Stimulated activated CD8-positive, alpha-beta memory T cell treated with anti-CD3 and anti-CD28 coated beads, Interleukin-15, amount 100 ng/mL, for 4 hours (primary cell): ENCODE results near the gene NFIB.

Source experiments
- DNase-seq, 2 donors: peaks; one replicate each; pipeline ENCODE4 v3.0.0-alpha.2; 2020; ENCODE audit warnings: low read depth in 2 of 2

NFIB gene

DNA sequence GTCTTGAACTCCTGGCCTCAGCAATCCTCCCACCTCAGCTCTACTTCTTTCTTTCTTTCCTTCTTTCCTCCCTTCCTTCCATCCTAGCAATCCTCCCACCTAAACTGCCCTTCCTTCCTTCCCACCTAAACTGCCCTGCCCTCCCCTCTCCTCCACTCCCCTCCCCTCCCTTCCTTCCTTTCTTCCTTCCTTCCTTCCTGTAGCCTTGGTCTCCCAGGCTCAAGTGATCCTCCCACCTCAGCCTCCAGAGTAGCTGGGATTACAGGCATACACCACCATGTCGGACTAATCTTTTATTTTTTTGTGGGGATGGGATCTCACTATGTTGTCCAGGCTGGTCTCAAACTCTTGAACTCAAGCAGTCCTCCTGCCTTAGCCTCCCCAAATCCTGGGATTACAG is 65.8 kb downstream of the NFIB start:
- no peak for DNase-seq

DNA sequence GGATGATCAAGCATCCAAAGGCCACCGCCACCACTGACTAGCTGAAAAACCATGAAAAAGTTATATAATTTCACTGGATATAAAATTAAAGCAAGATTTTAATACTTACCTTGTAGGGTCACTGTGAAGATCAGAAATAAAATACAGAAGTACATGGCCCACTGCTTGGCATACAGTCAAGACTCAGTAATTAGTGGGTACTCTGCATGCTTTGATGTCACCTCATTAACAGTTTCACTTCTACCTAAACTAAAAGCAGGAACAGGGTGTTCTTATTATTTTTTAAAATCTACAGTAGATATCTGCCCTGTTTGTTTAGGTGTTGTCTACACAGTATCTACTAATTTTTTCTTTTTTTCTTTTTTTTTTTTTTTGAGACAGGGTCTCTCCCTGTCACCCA is 66.4 kb downstream of the NFIB start:
- no peak for DNase-seq

DNA sequence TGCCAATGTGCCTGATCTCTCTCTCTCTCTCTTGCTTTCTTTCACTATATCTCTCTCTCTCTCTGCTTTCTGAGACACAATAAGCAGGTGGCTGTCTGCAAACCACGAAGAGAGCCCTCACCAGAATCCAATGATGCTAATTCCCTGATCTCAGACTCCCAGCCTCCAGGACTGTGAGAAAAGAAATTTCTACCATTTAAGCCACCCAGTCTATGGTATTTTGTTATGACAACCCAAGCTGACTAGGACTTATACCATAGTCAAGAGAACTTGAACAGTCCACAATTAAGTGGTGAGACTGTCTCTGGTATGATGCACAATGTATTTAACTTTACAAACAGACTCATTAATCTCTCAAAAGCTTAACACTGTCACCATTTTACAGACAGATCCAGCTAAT is 67.0 kb downstream of the NFIB start:
- DNase-seq, result no peak

DNA sequence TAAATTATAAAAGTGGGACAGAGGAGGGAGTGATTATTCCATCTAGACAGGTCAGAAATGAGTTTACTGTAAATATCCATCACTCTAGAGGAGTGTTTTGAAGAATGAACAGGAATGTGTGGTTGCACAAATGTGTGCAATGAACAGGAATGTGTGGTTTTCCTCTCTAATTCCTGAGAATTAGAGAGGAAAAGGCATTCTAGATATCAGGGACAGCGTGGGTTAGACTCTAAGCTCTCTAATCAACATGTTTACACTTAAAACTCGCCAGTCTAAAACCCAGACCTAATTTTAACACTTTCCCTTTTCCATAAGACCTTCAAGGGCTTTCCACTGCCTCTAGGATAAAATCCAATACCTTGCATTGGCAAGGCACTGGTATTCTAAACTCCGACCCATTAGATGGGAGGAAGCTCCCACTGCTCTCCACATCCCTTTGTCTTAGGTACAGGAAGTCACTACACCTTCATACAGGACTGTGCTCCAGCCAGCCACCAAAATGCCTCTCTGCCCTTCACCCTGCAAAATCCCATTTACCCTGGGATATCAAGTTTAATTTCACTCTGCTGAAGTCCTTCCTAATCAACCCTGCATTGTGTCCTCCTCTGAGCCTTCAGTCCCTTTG is 67.9 kb downstream of the NFIB start:
- DNase-seq, result no peak

DNA sequence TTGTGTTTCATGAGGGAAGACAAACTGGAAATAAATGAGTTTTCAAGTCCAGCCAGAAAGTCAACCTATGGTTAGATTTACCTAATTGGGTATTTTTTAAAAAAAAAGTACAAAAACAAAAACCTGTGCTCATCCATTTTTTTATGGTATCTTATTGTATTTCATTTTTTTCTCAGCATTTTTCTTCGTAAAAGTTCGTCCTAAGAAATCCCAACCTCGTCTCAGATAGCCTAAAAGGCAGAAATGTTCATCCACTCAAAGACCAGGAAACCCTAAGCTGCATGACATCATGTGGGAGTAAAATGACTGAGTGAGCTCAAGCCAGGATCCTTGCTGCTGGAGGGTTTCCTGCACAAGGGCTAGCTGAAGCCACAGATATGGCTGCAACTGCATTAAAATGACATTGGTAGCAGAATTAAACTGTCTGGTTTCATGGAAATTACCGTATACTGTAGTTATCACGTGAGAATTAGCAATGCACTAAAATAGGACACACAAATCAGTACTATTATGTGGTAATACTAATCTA is 70.4 kb downstream of the NFIB start:
- no peak for DNase-seq

DNA sequence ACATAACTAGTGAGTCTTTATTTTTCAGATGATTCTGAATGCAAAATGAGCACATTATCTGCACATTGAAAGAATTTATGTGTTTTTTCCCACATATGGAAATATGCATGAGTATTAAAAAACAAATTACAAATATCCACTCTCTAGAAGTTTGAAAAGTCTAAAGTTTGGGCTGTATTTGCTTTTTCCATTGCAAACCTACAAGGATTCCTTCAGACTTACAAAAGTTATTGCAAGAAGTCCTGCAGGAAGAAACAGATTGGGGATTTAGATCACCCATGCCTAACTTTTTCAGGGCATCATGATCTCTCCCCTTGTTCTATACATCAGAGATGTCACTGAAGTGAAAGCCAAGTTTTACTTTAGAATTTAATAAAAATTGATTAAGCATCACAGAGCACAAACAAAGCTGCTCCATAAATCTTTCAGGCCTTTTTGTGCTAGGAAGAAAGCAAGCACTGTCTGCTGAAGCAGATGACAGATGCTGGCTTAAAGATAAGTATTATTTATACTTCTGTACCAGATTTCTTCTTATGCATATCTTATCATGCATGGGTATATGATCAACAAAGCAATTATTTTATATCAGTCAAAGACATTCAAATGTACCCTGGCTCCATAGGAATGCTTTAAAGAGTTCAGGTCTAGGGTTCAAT is 71.7 kb downstream of the NFIB start:
- DNase-seq, result no peak

DNA sequence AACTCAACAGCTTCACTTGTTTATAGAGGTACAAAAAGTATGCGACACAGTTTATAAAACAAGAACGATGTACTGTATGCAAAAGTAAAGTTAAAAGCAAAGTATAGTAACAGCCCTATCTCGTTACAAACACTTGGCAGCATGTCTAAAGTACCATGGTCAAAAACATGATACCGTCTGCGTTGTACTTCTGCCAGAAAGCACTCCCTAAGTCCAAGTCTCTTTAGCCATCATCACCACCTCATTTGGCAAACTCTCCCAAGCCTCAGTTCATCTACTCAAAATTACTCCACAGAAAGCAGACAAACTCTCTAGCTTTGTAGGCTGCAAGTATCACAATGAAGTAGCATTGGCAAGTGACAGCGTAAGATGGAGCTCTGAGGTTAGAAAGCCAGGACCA is 73.4 kb downstream of the NFIB start:
- DNase-seq, result no peak

DNA sequence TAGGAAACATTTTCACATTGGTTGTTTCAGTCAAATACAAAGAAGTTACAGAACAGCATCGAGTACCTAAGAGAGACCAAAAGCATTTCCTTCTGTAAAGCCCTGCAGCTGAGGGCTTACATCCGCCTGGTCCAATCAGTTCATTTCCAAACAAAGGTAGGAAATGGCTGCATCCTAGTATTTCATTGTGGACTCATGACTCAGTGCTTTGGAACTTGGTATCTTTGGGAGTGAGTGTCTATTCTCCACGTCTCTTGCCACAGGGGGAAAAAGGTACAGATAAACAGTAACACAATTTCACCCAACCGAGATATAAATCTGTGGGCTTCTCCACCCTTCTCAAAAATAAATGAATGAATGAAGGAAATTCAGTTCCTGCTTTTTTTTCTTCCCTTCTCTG is 75.4 kb downstream of the NFIB start:
- DNase-seq, result no peak

DNA sequence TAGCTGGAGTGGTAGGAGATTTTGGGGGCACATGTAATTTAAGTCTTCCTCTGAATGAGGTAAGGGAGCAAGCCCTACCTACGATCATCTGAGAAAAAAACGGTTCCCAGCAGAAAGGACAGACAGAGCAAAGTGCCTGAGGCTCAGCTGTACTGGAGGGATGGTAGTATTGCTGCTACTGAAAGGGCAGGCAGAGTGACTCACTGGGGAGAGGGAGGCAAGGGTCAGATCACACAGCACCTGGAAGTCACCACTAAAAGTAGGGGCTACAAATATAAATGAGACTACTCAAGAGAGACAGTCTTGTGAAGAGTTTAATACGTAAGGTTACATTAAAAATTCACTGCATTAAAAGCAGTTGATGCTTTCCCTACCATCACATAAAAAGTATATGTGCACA is 75.9 kb downstream of the NFIB start:
- DNase-seq, result no peak

DNA sequence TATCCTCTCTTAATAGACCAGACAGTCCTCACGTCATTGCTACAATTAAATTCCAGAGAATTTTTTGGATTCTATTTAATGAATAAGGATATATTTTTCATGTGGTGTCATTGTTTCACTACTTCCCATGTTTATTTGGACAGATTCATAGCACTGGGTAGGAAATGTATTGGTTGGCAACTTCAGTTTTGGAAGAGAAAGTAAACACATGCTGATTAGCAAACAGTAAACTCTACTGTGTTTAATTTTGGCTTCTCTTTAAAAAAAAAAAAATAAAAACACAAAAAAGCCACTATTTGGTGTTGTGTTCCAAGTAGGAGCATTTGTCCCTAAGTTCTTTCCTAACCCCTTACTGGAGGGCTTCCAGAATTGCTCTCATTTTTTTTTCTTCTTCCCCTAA is 77.3 kb downstream of the NFIB start:
- no peak for DNase-seq

DNA sequence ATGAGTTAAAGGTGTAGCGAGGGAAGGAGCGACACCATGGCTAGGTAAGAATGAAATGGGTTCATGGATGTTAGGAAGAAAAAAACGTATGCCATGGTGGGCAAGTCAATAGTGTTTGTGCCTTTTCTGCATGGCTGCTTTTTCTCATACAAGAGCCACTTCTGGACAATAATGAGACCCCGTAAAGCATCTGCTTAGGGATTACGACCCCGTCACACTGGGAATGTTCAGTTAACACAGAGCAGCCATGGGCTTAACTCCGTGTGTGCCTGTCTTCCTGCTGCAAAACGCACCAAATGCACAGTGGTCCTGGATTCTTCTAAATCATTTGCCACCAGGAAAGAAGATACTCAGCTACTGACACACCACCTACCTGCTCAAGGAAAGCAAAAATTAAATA is 81.8 kb downstream of the NFIB start:
- no peak for DNase-seq

DNA sequence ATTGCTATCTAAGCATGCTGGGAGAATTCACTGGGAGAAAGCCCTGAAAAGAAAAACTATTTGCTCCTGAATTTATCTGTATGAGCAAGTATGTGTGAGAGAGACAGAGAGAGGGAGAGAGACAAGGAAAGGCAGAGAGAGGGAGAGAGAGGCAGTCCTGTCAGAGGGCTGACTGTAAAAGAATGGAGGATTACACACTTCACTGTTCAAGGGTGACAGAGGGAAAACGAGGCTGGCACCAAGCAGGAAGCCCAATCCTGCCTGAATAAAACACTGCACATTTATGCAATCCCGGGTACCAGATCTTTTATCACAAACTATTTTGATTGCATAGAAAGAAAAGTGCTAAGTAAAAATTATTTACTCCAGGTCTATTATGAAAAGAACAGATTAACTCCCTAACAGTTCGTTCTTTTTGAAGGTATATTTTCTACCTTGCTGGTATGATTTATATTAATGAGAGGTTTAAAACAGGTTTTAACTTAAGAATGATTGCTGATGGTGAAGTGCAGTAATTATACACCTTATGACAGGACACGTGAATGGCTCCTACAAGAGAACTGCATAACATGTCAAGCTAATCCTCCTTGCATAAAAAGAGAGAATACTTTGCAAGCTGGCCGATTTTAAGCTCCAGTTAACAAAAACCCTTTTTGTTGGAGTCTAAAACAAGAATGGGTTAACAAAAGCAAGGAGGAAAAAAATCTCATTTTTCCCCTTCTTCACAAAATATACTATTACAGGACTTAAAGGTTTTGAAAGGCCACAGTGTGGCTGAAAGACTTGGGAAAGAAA is 82.5 kb downstream of the NFIB start:
- DNase-seq, result no peak

DNA sequence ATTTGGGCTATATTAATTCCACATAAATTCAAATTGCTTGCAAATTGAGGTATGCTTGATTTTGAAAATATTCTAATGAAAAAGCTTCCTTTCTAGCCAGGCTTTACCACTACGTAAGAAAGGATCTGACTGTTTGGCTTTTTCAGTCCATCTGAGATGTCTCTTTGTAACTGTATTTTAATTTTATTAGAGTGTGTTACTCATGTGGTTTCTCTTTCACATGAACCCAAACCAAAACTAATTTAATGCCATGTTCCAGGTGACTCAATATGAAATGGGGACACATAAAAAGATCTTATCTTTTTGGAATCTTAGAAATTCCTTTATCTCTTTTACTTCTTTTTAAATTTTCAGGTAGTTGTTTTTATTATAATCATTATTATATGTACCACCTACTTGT is 85.3 kb downstream of the NFIB start:
- no peak for DNase-seq

DNA sequence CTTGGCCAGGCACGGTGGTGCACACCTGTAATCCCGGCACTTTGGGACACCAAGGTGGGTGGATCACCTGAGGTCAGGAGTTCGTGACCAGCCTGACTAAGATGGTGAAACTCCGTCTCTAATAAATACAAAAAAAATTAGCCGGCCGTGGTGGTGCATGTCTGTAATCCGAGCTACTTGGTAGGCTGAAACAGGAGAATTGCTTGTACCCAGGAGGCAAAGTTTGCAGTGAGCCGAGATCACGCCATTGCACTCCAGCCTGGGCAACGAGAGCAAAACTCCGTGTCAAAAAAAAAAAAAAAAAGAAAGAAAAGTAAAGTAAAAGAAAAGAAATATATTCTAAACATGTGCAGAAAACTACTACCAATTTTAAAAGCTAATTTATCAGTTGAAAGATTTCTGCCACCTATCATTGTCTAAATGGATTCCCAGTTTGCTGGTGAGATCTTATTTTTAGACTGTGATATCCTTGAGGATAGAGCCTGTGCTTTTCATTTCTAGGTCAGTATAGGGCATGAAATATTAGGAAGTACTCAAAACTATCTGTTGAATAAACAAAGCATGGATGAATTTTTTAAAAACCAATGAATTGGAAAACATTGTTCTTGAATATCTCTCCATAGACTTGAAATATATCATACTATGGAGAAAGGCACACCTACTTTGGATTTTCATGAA is 86.9 kb downstream of the NFIB start:
- DNase-seq, result no peak

DNA sequence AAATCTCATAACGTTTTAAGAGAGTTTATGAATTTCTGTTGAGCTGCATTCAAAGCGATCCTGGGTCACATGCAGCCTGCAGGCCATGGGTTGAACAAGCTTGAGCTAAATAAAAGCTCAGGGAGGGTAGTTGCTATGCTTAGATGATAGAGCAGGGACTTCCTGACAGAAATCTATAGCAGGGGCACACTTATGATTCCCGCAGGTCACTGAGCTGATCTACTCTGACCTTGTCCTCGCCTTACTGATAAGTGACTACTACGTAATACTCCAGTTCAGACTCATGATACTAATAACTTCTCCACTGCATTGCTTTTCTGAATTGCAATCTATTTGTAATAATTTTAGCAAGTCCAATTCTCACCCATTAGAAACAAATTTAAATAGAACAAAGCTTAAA is 90.9 kb downstream of the NFIB start:
- DNase-seq, result no peak

DNA sequence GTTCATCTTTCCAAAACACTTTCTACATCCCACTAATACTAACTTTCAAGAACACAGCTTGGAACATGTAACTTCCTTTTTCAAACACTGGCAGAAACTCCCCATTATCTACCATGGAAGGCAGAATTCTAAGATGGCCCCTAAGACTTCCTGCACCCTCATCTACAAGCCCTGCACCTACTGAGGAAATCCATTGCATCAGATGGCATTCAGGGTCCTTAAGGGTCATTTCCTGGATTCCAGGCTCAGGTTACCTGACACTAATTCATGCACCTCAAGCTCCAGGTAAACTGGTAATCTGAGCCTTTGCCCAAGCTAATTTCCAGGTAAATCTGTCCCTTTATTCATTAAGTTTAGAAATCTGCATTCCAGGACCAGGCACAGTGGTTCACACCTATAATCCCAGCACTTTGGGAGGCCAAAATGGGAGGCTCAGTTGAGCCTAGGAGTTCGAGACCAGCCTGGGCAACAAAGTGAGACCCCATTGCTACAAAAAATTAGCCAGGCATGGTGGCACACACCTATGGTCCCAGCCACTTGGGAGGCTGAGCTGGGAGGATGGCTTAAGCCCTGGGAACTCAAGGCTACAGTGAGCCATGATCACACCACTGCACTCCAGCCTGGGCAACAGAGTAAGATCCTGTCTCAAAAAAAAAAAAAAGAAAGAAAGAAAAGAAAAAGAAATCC is 91.6 kb downstream of the NFIB start:
- DNase-seq, result no peak

DNA sequence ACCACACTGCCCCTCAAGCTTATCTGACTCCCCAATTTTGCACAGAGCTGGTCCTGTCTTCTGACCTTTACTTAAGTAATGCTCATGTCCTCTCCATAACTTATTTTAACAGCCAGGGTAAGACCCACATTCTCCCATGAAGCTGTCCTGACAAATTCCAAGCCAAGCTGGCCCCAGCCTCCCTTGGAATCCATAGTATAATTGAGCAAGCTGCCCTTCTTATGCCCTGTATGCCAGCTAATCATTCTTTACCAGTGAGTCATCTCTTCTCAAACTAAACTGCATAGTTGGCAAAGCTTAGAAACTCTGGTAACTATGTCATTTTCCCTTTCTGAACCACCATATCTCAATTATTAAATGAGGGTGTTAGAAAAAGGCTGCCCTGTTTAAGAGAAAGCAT is 92.4 kb downstream of the NFIB start:
- DNase-seq, result no peak

DNA sequence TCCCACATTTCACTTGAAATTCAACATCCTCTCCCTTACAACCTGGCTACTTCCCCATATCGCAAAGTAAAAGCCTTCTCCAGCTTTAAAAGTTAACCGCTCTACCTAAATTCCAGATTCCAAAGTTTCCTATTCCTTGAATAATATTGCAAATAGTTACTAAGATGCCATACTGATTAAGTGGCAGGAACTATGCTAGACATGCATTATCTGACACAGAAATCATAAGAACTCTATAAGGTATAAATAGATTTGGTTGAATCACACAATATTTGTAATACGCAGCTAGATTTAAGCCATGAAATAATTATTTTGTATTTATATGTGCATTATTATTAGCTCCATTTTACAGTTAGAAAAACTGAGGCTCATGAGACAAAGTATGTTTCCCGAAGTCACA is 92.8 kb downstream of the NFIB start:
- no peak for DNase-seq

DNA sequence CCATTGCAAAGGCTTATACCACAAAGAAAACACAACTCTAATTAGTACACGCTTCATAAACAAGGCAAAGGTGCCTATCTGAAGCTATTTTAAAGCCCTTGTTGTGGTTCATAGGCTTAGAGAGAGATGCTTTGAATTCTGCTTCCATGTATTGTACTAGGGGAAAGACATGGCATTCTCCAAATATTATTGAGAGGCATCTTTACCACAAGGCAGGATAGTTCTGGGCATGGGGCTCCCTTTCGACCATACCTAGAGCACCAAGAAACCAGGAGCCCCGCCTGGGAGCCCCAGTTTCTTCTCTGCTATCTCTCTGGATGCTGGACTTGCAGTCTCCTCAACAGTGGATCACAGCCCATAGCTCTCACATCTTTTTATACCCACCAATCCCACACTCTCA is 93.7 kb downstream of the NFIB start:
- DNase-seq, result no peak

DNA sequence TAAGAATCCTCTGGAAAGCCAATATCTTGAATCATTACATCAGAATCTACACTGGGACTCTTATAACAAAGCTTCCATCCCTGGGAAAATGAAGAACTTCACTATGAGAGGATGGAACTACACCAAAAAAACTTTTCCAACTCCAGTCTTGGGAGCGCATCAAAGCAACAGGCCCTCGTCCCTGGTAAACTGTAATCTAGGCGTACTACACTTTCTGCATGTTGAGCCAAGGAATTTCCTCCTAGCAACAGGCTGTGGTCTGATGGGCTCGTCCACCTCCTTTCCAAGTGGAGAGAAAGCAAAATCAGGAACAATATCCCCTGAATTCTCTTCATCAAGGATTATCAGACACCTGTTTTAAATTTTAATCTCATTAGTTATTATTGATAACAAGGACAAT is 94.1 kb downstream of the NFIB start:
- no peak for DNase-seq

DNA sequence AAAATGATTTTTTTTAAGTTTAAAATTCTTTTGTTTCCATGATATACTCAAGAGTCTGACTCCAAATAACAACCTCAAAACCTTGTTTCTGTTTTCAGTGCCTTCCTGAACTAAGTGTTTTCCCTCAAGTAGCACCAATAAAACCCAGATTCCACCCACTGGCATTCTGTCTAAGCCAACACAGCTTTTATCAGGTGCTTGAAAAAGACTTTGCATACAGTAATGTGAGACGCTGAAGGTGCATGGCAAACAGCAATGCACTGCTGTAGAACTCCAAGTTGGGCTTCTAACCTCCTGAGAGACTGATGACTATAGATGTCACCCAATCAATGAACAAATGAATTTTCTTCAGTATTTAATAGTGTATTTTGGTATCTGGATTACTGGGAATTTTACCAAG is 95.7 kb downstream of the NFIB start:
- no peak for DNase-seq
